Adrenal gland (tissue), 5 donors: ENCODE measurements around the gene PRKN.

Experiments
- CTCF ChIP-seq, 6 experiments: fragments of 450-650 bp in 4 of 6; fragments of 200-600 bp in 2 of 6; sonication (generic) in 1 of 6; IDR thresholded peaks; 1 replicate in 5 of 6; 2 replicates in 1 of 6; pipeline versions ENCODE4 v1.5.1 to v1.8.0; 2016 to 2021; ENCODE audit warnings: antibody characterized with exemption in 6 of 6, mild to moderate bottlenecking in 2 of 6, moderate library complexity in 1 of 6
- POLR2A ChIP-seq, 2 donors: fragments of 450-650 bp; IDR thresholded peaks; one replicate each; pipeline ENCODE4 v1.6.1; 2017; ENCODE audit warnings: antibody characterized with exemption in 2 of 2, mild to moderate bottlenecking in 2 of 2, moderate library complexity in 1 of 2
- donor health status: DM: no; HTN: no; CAD: no.

GRCh38 chr6:162701551-162701950, 26.0 kb downstream of the PRKN start:
- TF ChIP-seq CTCF (IDR thresholded peaks at IDR 0.05) (no peak), POLR2A (IDR thresholded peaks at IDR 0.05) (no peak)
